Prostate gland (tissue), 2 donors: ENCODE measurements around the gene STAB1.

ENCODE experiments used
- CTCF ChIP-seq, 4 experiments: fragments of 200-600 bp in 2 of 4; fragments of 450-650 bp in 2 of 4; sonication (generic) in 2 of 4; IDR thresholded peaks; 1 replicate in 3 of 4; 2 replicates in 1 of 4; pipeline ENCODE4 v1.5.1; 2016 to 2019; ENCODE audit warnings: antibody characterized with exemption in 4 of 4, mild to moderate bottlenecking in 2 of 4, moderate library complexity in 2 of 4
- POLR2A ChIP-seq: fragments of 450-650 bp; IDR thresholded peaks from one replicate; pipeline ENCODE4 v1.6.1; 2016; ENCODE audit warnings: antibody characterized with exemption, mild to moderate bottlenecking
- POLR2AphosphoS5 ChIP-seq: sonication (generic); formaldehyde crosslinking; IDR thresholded peaks from one replicate; pipeline ENCODE4 v1.6.1; 2017; ENCODE audit warnings: antibody characterized with exemption

DNA sequence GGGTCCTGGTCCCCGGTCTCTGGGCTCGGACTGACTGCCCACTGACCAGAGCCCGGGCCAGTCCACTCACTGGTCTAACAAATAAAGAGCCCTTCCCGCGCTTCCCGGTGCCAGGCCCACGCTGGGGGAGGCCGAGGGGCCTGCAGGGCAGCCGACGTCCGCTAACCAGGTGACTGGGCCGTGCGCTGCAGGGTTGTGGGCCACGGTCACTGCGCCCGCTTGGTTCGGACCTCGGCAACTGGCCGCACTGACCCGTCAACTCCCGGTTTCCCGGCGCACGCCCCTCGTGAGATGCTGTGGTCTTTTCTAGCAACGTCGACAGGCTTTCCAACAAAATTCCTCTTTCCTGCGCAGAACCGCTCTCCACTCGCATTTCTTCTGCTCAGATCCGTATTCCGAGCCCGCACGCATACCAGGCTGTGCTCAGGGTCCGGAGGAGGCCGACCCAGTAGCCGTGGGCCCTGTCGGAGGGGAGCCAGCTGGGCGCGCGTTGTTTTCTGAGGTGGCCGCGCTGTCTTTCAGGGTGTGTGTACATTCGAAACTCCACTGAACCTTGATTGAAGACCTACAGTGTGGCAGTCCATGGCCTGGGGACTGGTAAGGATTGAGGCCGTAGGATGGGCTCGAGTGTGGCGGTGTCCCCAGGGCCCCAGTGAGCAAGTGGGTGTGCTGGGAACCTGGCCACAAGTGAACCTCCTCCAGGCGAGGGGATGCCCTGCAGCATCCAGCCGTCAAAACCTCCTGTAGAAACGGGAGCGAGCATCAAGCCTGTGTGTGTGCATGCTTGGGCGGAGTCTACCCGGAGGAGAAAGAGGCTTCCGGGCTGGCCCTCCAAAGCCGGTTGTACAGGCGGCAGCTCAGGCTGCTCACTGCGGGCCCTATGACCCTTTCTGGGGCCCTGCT lies 39.4 kb downstream of the STAB1 start:
- TF ChIP-seq CTCF (IDR thresholded peaks at IDR 0.05): no peak
- TF ChIP-seq POLR2A: no peak
- no peak for TF ChIP-seq POLR2AphosphoS5
